Stimulated activated CD8-positive, alpha-beta memory T cell treated with anti-CD3 and anti-CD28 coated beads, Interleukin-15, amount 100 ng/mL, for 4 hours (primary cell): ENCODE data around the gene FLVCR1.

ENCODE experiments used
- DNase-seq, 2 donors: peaks; one replicate each; pipeline ENCODE4 v3.0.0-alpha.2; 2020; ENCODE audit warnings: low read depth in 2 of 2

FLVCR1 gene

GRCh38 chr1:212915245-212916091 lies 57.4 kb downstream of the FLVCR1 start:
- no peak for DNase-seq

GRCh38 chr1:212916481-212917133 lies 58.5 kb downstream of the FLVCR1 start:
- DNase-seq, result no peak

GRCh38 chr1:212917134-212917485 lies 59.0 kb downstream of the FLVCR1 start:
- DNase-seq, result no peak

- no peak for DNase-seq
Observed at GRCh38 chr1:212917858-212918257, 59.8 kb downstream of the FLVCR1 start.

- DNase-seq, result no peak
Observed at GRCh38 chr1:212918824-212919223, 60.7 kb downstream of the FLVCR1 start.

GRCh38 chr1:212920246-212920645 lies 62.2 kb downstream of the FLVCR1 start:
- DNase-seq, result no peak

- DNase-seq, result no peak
Observed at GRCh38 chr1:212920896-212921295, 62.8 kb downstream of the FLVCR1 start.

GRCh38 chr1:212922016-212922415 lies 63.9 kb downstream of the FLVCR1 start:
- no peak for DNase-seq

GRCh38 chr1:212926372-212926771 lies 68.3 kb downstream of the FLVCR1 start:
- no peak for DNase-seq

- no peak for DNase-seq
Observed at GRCh38 chr1:212928323-212929291, 70.5 kb downstream of the FLVCR1 start.

- no peak for DNase-seq
Observed at GRCh38 chr1:212930986-212931678, 73.1 kb downstream of the FLVCR1 start.

GRCh38 chr1:212933815-212934471 lies 75.9 kb downstream of the FLVCR1 start:
- no peak for DNase-seq

GRCh38 chr1:212935387-212935981 lies 77.4 kb downstream of the FLVCR1 start:
- DNase-seq, result no peak

- DNase-seq, result no peak
Observed at GRCh38 chr1:212937034-212937433, 79.0 kb downstream of the FLVCR1 start.

GRCh38 chr1:212938846-212939245 lies 80.8 kb downstream of the FLVCR1 start:
- DNase-seq, result no peak

GRCh38 chr1:212941452-212941851 lies 83.4 kb downstream of the FLVCR1 start:
- DNase-seq, result no peak

GRCh38 chr1:212942679-212943392 lies 84.8 kb downstream of the FLVCR1 start:
- DNase-seq, result no peak

- no peak for DNase-seq
Observed at GRCh38 chr1:212943393-212943710, 85.3 kb downstream of the FLVCR1 start.

- no peak for DNase-seq
Observed at GRCh38 chr1:212944229-212944901, 86.3 kb downstream of the FLVCR1 start.

GRCh38 chr1:212945056-212945455 lies 87.0 kb downstream of the FLVCR1 start:
- DNase-seq, result no peak
